T-cell (primary cell): Measurements from ENCODE around the gene PLSCR2. TPM values are rescaled to one million over a fixed set of nuclear protein-coding genes. Genes with fewer than 3 reads are reported as not detected.
"Not testable (repeated sequence)": the region's sequence is repeated elsewhere in the genome, so short reads cannot be mapped to it uniquely, and the experiment has no call there.

Experiments used
- ATAC-seq, 4 experiments: fragments of 200-7000 bp in 3 of 4; fragments of 150-1000 bp in 1 of 4; cut with Tn5 transposase; replicated peaks in 1 of 4; 1 replicate in 3 of 4; 2 replicates in 1 of 4; pipeline ENCODE4 v1.10.0; 2021; ENCODE audit warnings: moderate library complexity in 3 of 4, mild to moderate bottlenecking in 2 of 4, moderate number of reproducible peaks in 1 of 4
- CTCF ChIA-PET, 2 donors: fragments of 300-600 bp; sonication (Branson Sonifier 250); formaldehyde crosslinking; loops; one replicate each; lab custom pipeline; 2022; ENCODE audit warnings: antibody characterized with exemption in 2 of 2; lab: Charles Lee
- POLR2A ChIA-PET, 2 donors: fragments of 300-600 bp; sonication (Branson Sonifier 250); formaldehyde crosslinking; loops; one replicate each; lab custom pipeline; 2022; ENCODE audit warnings: antibody characterized with exemption in 2 of 2; lab: Charles Lee
- DNase-seq, 35 experiments: peaks; one replicate each; pipeline versions ENCODE4 v3.0.0 to v3.0.0-alpha.2; 2013 to 2023
- H3K27ac ChIP-seq: one replicate; pipeline ENCODE4 v1.5.1; 2013; ENCODE audit warnings: low read length
- H3K27me3 ChIP-seq, 2 experiments: replicated peaks in 1 of 2; 1 replicate in 1 of 2; 2 replicates in 1 of 2; pipeline versions ENCODE4 v1.6.1 to v1.7.0; 2013; ENCODE audit warnings: low read length in 1 of 2, mixed read lengths in 1 of 2; ENCODE audit not compliant: control insufficient read depth in 2 of 2, insufficient read depth in 2 of 2; ENCODE audit errors: extremely low read depth in 1 of 2
- H3K36me3 ChIP-seq, 2 donors: 1 replicate in 1 of 2; 2 replicates in 1 of 2; pipeline versions ENCODE4 v1.6.1 to v1.7.0; 2013; ENCODE audit warnings: low read length in 1 of 2; ENCODE audit not compliant: control insufficient read depth in 2 of 2, insufficient read depth in 1 of 2; ENCODE audit errors: extremely low read depth in 1 of 2
- H3K4me1 ChIP-seq, 2 experiments: 1 replicate in 1 of 2; 2 replicates in 1 of 2; pipeline versions ENCODE4 v1.6.1 to v1.7.0; 2013; ENCODE audit warnings: low read length in 2 of 2, mixed read lengths in 1 of 2; ENCODE audit not compliant: insufficient read depth in 2 of 2, control insufficient read depth in 1 of 2; ENCODE audit errors: extremely low read depth in 1 of 2
- H3K4me3 ChIP-seq, 2 donors: 1 replicate in 1 of 2; 2 replicates in 1 of 2; pipeline versions ENCODE4 v1.5.1 to v1.7.0; 2013; ENCODE audit warnings: mild to moderate bottlenecking in 2 of 2, low read length in 1 of 2, moderate library complexity in 1 of 2; ENCODE audit not compliant: control insufficient read depth in 1 of 2; ENCODE audit errors: extremely low read depth in 1 of 2
- H3K9me3 ChIP-seq: 2 replicates; pipeline ENCODE4 v1.7.0; 2013
- H3K27ac Mint-ChIP-seq, 2 donors: one replicate each; pipeline ENCODE4 v1.8.0; 2020 to 2021; ENCODE audit warnings: mild to moderate bottlenecking in 2 of 2, mixed read lengths in 2 of 2
- H3K27me3 Mint-ChIP-seq, 2 donors: one replicate each; pipeline ENCODE4 v1.8.0; 2021 to 2022; ENCODE audit warnings: mixed read lengths in 2 of 2
- H3K36me3 Mint-ChIP-seq: one replicate; pipeline ENCODE4 v1.8.0; 2021; ENCODE audit warnings: mixed read lengths
- H3K4me1 Mint-ChIP-seq, 3 donors: one replicate each; pipeline ENCODE4 v1.8.0; 2020 to 2022; ENCODE audit warnings: mixed read lengths in 3 of 3, mild to moderate bottlenecking in 1 of 3
- H3K4me3 Mint-ChIP-seq, 3 donors: one replicate each; pipeline ENCODE4 v1.8.0; 2020 to 2022; ENCODE audit warnings: mild to moderate bottlenecking in 3 of 3, mixed read lengths in 3 of 3, moderate library complexity in 3 of 3
- H3K9me3 Mint-ChIP-seq, 3 donors: one replicate each; pipeline ENCODE4 v1.8.0; 2020 to 2022; ENCODE audit warnings: mixed read lengths in 3 of 3
- WGBS: methylation state at CpG from one replicate; pipeline ENCODE4 v1.1.5; 2013; ENCODE audit warnings: missing lambda C conversion rate; ENCODE audit not compliant: insufficient coverage; 5-methylcytosine and 5-hydroxymethylcytosine counted together
- total RNA-seq, 35 experiments: library from RNA in 6 of 35; stranded (reverse) in 6 of 35; fragments of 120-200 nt in 1 of 35; gene quantifications; one replicate each; pipeline versions ENCODE4 v1.2.1 to v1.2.4 and lab custom pipeline; 2013 to 2026

Gene PLSCR2
- total RNA-seq, 5 donors from 2014 or later (not counting 1 experiment from before 2014, with no cell fraction given) = 0.63 to 1.2 TPM; not detected in 3

DNA sequence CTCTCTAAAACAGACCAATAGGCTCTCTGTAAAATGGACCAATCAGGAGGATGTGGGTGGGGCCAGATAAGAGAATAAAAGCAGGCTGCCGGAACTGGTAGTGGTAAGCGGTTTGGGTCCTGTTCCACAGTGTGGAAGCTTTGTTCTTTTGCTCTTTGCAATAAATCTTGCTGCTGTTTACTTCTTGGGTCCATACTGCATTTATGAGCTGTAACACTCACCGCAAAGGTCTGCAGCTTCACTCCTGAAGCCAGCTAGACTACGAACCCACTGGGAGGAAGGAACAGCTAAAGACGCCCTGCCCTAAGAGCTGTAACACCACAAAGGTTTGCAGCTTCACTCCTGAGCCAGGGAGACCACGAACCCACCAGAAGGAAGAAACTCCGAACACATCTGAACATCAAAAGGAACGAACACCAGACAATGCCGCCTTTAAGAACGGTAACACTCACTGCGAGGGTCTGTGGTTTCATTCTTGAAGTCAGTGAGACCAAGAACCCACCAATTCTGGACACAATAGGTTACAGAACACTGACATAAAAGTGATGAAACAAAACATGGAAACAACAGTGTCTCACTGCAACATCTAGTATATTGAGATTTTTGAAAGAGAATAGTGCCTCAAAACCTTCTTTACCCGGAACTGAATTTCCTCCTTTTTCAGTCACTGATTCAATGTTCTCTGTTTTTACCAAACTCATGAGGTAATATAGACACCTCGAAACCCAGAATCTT, 28.8 kb upstream of the PLSCR2 start:
- DNase-seq (peak in 29 of 35 experiments; percentile 10 to 69 (median 36)), ATAC-seq (peak; percentile 61 to 81 (median 71))
- 8% methylated on average over 3 of the region's 13 CpGs for WGBS
- Histone ChIP-seq H3K9me3 (peaks cover 2% of the 10 kb centered on the region), H3K4me3 (peak overlapping the region; percentile 28 to 57), H3K36me3 (no peaks in the 10 kb centered on the region), H3K27ac (peak overlapping the region; percentile 43), H3K27me3 (no peaks in the 10 kb centered on the region), H3K4me1 (peaks cover 0 to 5% of the 10 kb centered on the region in 2 experiments)
- ChIA-PET POLR2A (interaction anchor here (0.6 to 1.1 kb wide), 3 partner anchors 10 to 14 kb away, joined by 3 read pairs; no protein-coding TSS in a partner anchor), CTCF (interaction anchor here in 1 of 2 donors (1.1 kb wide), 1 partner anchor 28 kb away, joined by 3 read pairs; no protein-coding TSS in a partner anchor)
- peaks cover 9 to 14% (median 10%) of the 10 kb centered on the region in 3 donors for H3K4me1 Mint-ChIP-seq
- H3K27me3 Mint-ChIP-seq = no peaks in the 10 kb centered on the region
- H3K27ac Mint-ChIP-seq = peak overlapping the region; percentile 68 to 75
- H3K4me3 Mint-ChIP-seq = peak overlapping the region; percentile 63 to 72 (median 67)
- H3K9me3 Mint-ChIP-seq = peaks cover 0 to 3% (median 3%) of the 10 kb centered on the region in 3 donors
- H3K36me3 Mint-ChIP-seq = peaks cover 6% of the 10 kb centered on the region

DNA sequence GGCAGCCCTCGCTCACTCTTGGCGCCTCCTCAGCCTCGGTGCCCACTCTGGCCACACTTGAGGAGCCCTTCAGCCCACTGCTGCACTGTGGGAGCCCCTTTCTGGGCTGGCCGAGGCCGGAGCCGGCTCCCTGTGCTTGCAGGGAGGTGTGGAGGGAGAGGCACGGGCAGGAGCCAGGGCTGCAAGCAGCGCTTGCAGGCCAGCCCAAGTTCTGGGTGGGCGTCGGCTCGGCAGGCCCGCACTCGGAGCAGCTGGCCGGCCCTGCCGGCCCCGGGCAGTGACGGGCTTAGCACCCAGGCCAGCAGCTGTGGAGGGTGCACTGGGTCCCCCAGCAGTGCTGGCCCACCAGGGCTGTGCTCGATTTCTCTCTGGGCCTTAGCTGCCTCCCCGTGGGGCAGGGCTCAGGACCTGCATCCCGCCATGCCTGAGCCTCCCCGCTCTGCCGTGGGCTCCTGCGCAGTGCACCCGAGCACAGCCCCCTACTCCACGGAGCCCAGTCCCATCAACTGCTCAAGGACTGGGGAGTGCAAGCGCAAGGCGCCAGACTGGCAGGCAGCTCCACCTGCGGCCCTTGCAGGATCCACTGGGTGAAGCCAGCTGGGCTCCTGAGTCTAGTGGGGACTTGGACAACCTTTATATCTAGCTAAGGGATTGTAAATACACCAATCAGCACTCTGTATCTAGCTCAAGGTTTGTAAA, 27.9 kb upstream of the PLSCR2 start:
- POLR2A ChIA-PET = interaction anchor here in 1 of 2 donors (0.6 to 1.1 kb wide), 2 partner anchors 13 to 15 kb away, joined by 3 read pairs; no protein-coding TSS in a partner anchor
- not testable (repeated sequence) for DNase-seq, H3K4me1 ChIP-seq, H3K27me3 ChIP-seq, H3K9me3 ChIP-seq, H3K27ac ChIP-seq, H3K27me3 Mint-ChIP-seq, H3K4me3 ChIP-seq, H3K36me3 ChIP-seq, ATAC-seq, H3K36me3 Mint-ChIP-seq
- Mint-ChIP-seq H3K27ac (peak overlapping the region in 1 of 2 donors; percentile 68), H3K4me3 (peak overlapping the region in 1 of 3 donors; percentile 72), H3K9me3 (peaks cover 0 to 12% (median 3%) of the 10 kb centered on the region in 3 donors), H3K4me1 (peaks cover 9 to 14% (median 10%) of the 10 kb centered on the region in 3 donors)
- CTCF ChIA-PET = interaction anchor here in 1 of 2 donors (1.1 kb wide), 1 partner anchor 27 kb away, joined by 3 read pairs; no protein-coding TSS in a partner anchor
- 92% methylated on average over 23 of the region's 28 CpGs for WGBS

DNA sequence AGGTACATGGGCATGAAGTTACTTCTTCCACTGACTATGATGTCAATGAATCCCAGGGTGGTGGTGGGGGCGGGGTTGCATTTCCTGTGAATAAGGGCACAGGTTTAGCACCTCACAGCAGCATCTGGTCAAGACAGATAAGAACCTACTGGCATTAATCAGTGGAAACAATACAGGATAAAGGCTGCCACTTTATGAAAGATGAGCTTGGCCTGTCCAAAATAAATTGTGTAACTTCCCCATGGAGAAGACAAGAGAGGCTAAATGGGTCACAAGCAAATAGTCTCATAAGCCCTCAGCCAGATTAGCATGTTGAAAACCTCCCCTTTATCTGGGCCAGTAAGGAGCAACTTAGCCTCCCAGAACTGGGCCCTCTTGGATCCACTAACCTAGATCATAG, 27.4 kb upstream of the PLSCR2 start:
- Histone ChIP-seq H3K27ac (no peak overlapping the region), H3K4me3 (no peak overlapping the region), H3K9me3 (peaks cover 2% of the 10 kb centered on the region), H3K36me3 (no peaks in the 10 kb centered on the region), H3K4me1 (peaks cover 0 to 5% of the 10 kb centered on the region in 2 experiments), H3K27me3 (no peaks in the 10 kb centered on the region)
- Mint-ChIP-seq H3K4me1 (peaks cover 9 to 14% (median 10%) of the 10 kb centered on the region in 3 donors), H3K27me3 (peaks cover 3 to 6% of the 10 kb centered on the region in 2 donors), H3K27ac (no peak overlapping the region), H3K36me3 (no peaks in the 10 kb centered on the region), H3K9me3 (peaks cover 2 to 17% (median 3%) of the 10 kb centered on the region in 3 donors), H3K4me3 (no peak overlapping the region)
- WGBS = 78% methylated on average over 1 of the region's 1 CpG
- DNase-seq (no peak), ATAC-seq (no peak)
- POLR2A ChIA-PET = no interaction called here
- CTCF ChIA-PET = no interaction called here

DNA sequence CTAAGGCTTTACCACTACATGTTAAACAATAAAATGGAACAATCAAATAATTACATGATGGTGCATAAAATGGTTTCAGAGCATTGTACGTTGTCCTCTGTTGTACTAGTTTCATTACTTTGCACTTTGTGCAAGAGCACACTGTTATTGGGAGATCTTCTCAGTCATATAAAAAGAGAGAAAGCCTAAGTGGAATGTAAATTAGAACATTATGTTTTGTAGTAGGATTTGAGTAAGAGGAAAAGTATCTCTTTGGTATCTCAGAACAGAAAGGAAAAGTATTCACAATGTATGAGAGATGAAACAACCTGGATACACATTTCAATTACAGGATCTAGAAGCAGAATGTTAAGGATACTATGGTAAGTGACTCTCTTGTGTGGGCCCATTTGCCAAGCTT, 26.9 kb upstream of the PLSCR2 start:
- no peaks in the 10 kb centered on the region for H3K36me3 Mint-ChIP-seq
- H3K27ac Mint-ChIP-seq = no peak overlapping the region
- POLR2A ChIA-PET = no interaction called here

DNA sequence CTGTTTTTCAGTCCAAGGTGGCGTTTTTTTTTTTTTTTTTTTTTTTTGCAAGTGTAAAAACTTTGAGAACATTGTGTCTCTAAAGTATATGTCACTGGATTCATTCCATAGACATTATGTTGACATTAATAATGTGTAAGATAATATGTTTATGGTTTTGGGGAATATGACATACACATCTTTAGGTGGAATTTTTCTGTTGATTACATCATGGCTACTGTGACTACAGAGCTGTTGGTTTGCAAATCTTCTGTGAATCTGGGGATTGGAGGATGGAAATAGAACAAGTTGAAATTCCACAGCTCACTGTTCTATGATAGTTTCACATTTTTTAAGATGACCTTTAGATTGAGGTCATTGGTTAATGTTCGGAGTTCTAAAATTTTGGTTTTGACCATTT, 24.4 kb upstream of the PLSCR2 start:
- CTCF ChIA-PET = no interaction called here
- Mint-ChIP-seq H3K4me3 (no peak overlapping the region), H3K4me1 (peaks cover 8 to 13% (median 10%) of the 10 kb centered on the region in 3 donors), H3K27ac (no peak overlapping the region), H3K27me3 (peaks cover 3 to 7% of the 10 kb centered on the region in 2 donors), H3K9me3 (peaks cover 6 to 32% (median 9%) of the 10 kb centered on the region in 3 donors), H3K36me3 (no peaks in the 10 kb centered on the region)
- H3K4me1 ChIP-seq = peaks cover 0 to 5% of the 10 kb centered on the region in 2 experiments
- H3K36me3 ChIP-seq = no peaks in the 10 kb centered on the region
- no CpG with 5 or more reads among the region's 2 CpGs for WGBS
- H3K4me3 ChIP-seq = no peak overlapping the region
- DNase-seq (no peak), ATAC-seq (no peak)
- no peaks in the 10 kb centered on the region for H3K27me3 ChIP-seq
- H3K27ac ChIP-seq = no peak overlapping the region
- POLR2A ChIA-PET = no interaction called here
- H3K9me3 ChIP-seq = peaks cover 2% of the 10 kb centered on the region

More for the DNA sequence above, 26.9 kb upstream of the PLSCR2 start:
- no peak overlapping the region for H3K4me3 Mint-ChIP-seq
- Histone ChIP-seq H3K4me3 (no peak overlapping the region), H3K9me3 (peaks cover 2% of the 10 kb centered on the region), H3K27me3 (no peaks in the 10 kb centered on the region), H3K27ac (no peak overlapping the region), H3K36me3 (no peaks in the 10 kb centered on the region), H3K4me1 (peaks cover 0 to 5% of the 10 kb centered on the region in 2 experiments)
- peaks cover 3 to 20% (median 4%) of the 10 kb centered on the region in 3 donors for H3K9me3 Mint-ChIP-seq
- no CpG with 5 or more reads among the region's 1 CpG for WGBS
- DNase-seq = no peak
- H3K4me1 Mint-ChIP-seq = peaks cover 9 to 14% (median 10%) of the 10 kb centered on the region in 3 donors
- CTCF ChIA-PET = no interaction called here
- no peak for ATAC-seq
- H3K27me3 Mint-ChIP-seq = peaks cover 3 to 6% of the 10 kb centered on the region in 2 donors

DNA sequence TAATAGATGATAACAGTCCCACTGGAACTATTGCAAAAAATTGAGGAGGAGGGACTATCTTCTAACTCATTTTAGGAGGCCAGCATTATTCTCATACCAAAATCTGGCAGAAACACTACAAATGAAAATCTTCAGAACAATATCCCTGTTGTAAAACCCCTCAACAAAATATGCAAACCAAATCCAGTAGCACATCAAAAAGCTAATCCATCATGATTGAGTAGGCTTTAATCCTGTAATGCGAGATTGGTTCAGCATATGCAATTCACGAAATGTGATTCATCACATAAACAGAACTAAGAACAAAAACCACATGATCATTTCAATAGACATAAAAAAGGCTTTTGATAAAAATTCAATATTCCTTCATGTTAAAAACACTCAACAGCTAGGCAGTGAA, 23.9 kb upstream of the PLSCR2 start:
- CTCF ChIA-PET = no interaction called here
- Mint-ChIP-seq H3K9me3 (peaks cover 6 to 34% (median 11%) of the 10 kb centered on the region in 3 donors), H3K36me3 (no peaks in the 10 kb centered on the region), H3K27ac (no peak overlapping the region), H3K4me1 (peaks cover 3 to 8% (median 8%) of the 10 kb centered on the region in 3 donors), H3K4me3 (no peak overlapping the region), H3K27me3 (peaks cover 3 to 8% of the 10 kb centered on the region in 2 donors)
- no peaks in the 10 kb centered on the region for H3K27me3 ChIP-seq
- peaks cover 0 to 5% of the 10 kb centered on the region in 2 experiments for H3K4me1 ChIP-seq
- ATAC-seq (no peak), DNase-seq (no peak)
- WGBS = no CpG with 5 or more reads among the region's 2 CpGs
- no peaks in the 10 kb centered on the region for H3K36me3 ChIP-seq
- H3K4me3 ChIP-seq = no peak overlapping the region
- H3K9me3 ChIP-seq = peaks cover 2% of the 10 kb centered on the region
- H3K27ac ChIP-seq = no peak overlapping the region
- POLR2A ChIA-PET = no interaction called here
